Measurements from ENCODE around the gene C5orf22. TPM values are rescaled to one million over a fixed set of nuclear protein-coding genes. Genes with fewer than 3 reads are reported as not detected.

The C5orf22 gene
- total RNA-seq, 1 experiment from 2014 or later, result 28.9 TPM

GRCh38 chr5:31568302-31568835 is 36.3 kb downstream of the C5orf22 start:
- Histone ChIP-seq H3K4me3 (ENCODE audit: insufficient read depth, low read depth, low read length) (no peak overlapping the region), H3K36me3 (replicated peaks; ENCODE audit: control insufficient read depth, insufficient read depth, low read length) (no peaks in the 10 kb centered on the region), H3K27me3 (ENCODE audit: control insufficient read depth, insufficient read depth, low read length) (no peaks in the 10 kb centered on the region)
- DNase-seq, result no peak

- no peaks in the 10 kb centered on the region for H3K36me3 ChIP-seq (replicated peaks; ENCODE audit: control insufficient read depth, insufficient read depth, low read length)
- H3K27me3 ChIP-seq (ENCODE audit: control insufficient read depth, insufficient read depth, low read length), result no peaks in the 10 kb centered on the region
- DNase-seq, result no peak
- H3K4me3 ChIP-seq (ENCODE audit: insufficient read depth, low read depth, low read length), result no peak overlapping the region
Observed at GRCh38 chr5:31569068-31569467, 37.0 kb downstream of the C5orf22 start.

- DNase-seq, result no peak
- H3K4me3 ChIP-seq (ENCODE audit: insufficient read depth, low read depth, low read length), result no peak overlapping the region
- H3K36me3 ChIP-seq (replicated peaks; ENCODE audit: control insufficient read depth, insufficient read depth, low read length), result no peaks in the 10 kb centered on the region
- H3K27me3 ChIP-seq (ENCODE audit: control insufficient read depth, insufficient read depth, low read length), result no peaks in the 10 kb centered on the region
Observed at GRCh38 chr5:31573494-31574142, 41.5 kb downstream of the C5orf22 start.

GRCh38 chr5:31574772-31575171 is 42.7 kb downstream of the C5orf22 start:
- Histone ChIP-seq H3K4me3 (ENCODE audit: insufficient read depth, low read depth, low read length) (no peak overlapping the region), H3K36me3 (replicated peaks; ENCODE audit: control insufficient read depth, insufficient read depth, low read length) (no peaks in the 10 kb centered on the region), H3K27me3 (ENCODE audit: control insufficient read depth, insufficient read depth, low read length) (no peaks in the 10 kb centered on the region)
- no peak for DNase-seq

GRCh38 chr5:31577438-31577837 is 45.3 kb downstream of the C5orf22 start:
- H3K27me3 ChIP-seq (ENCODE audit: control insufficient read depth, insufficient read depth, low read length), result no peaks in the 10 kb centered on the region
- no peaks in the 10 kb centered on the region for H3K36me3 ChIP-seq (replicated peaks; ENCODE audit: control insufficient read depth, insufficient read depth, low read length)
- H3K4me3 ChIP-seq (ENCODE audit: insufficient read depth, low read depth, low read length), result no peak overlapping the region
- DNase-seq, result no peak

- DNase-seq, result no peak
- Histone ChIP-seq H3K27me3 (ENCODE audit: control insufficient read depth, insufficient read depth, low read length) (no peaks in the 10 kb centered on the region), H3K4me3 (ENCODE audit: insufficient read depth, low read depth, low read length) (no peak overlapping the region), H3K36me3 (replicated peaks; ENCODE audit: control insufficient read depth, insufficient read depth, low read length) (no peaks in the 10 kb centered on the region)
Observed at GRCh38 chr5:31579558-31579957, 47.5 kb downstream of the C5orf22 start.

- no peak for DNase-seq
- Histone ChIP-seq H3K36me3 (replicated peaks; ENCODE audit: control insufficient read depth, insufficient read depth, low read length) (no peaks in the 10 kb centered on the region), H3K4me3 (ENCODE audit: insufficient read depth, low read depth, low read length) (no peak overlapping the region), H3K27me3 (ENCODE audit: control insufficient read depth, insufficient read depth, low read length) (no peaks in the 10 kb centered on the region)
Observed at GRCh38 chr5:31581498-31582099, 49.5 kb downstream of the C5orf22 start.

GRCh38 chr5:31583129-31583528 is 51.0 kb downstream of the C5orf22 start:
- DNase-seq, result no peak
- Histone ChIP-seq H3K27me3 (ENCODE audit: control insufficient read depth, insufficient read depth, low read length) (no peaks in the 10 kb centered on the region), H3K4me3 (ENCODE audit: insufficient read depth, low read depth, low read length) (no peak overlapping the region), H3K36me3 (replicated peaks; ENCODE audit: control insufficient read depth, insufficient read depth, low read length) (no peaks in the 10 kb centered on the region)

GRCh38 chr5:31585166-31585894 is 53.2 kb downstream of the C5orf22 start:
- H3K36me3 ChIP-seq (replicated peaks; ENCODE audit: control insufficient read depth, insufficient read depth, low read length), result no peaks in the 10 kb centered on the region
- H3K4me3 ChIP-seq (ENCODE audit: insufficient read depth, low read depth, low read length), result no peak overlapping the region
- no peaks in the 10 kb centered on the region for H3K27me3 ChIP-seq (ENCODE audit: control insufficient read depth, insufficient read depth, low read length)
- DNase-seq, result no peak

GRCh38 chr5:31585895-31586270 is 53.8 kb downstream of the C5orf22 start:
- H3K4me3 ChIP-seq (ENCODE audit: insufficient read depth, low read depth, low read length), result no peak overlapping the region
- no peak for DNase-seq

GRCh38 chr5:31587546-31587945 is 55.4 kb downstream of the C5orf22 start:
- Histone ChIP-seq H3K27me3 (ENCODE audit: control insufficient read depth, insufficient read depth, low read length) (no peaks in the 10 kb centered on the region), H3K36me3 (replicated peaks; ENCODE audit: control insufficient read depth, insufficient read depth, low read length) (no peaks in the 10 kb centered on the region), H3K4me3 (ENCODE audit: insufficient read depth, low read depth, low read length) (no peak overlapping the region)
- no peak for DNase-seq

More at GRCh38 chr5:31585895-31586270, 53.8 kb downstream of the C5orf22 start:
- H3K27me3 ChIP-seq (ENCODE audit: control insufficient read depth, insufficient read depth, low read length), result no peaks in the 10 kb centered on the region
- no peaks in the 10 kb centered on the region for H3K36me3 ChIP-seq (replicated peaks; ENCODE audit: control insufficient read depth, insufficient read depth, low read length)

GRCh38 chr5:31593665-31594064 is 61.6 kb downstream of the C5orf22 start:
- H3K27me3 ChIP-seq (ENCODE audit: control insufficient read depth, insufficient read depth, low read length), result no peaks in the 10 kb centered on the region
- DNase-seq, result no peak
- H3K4me3 ChIP-seq (ENCODE audit: insufficient read depth, low read depth, low read length), result no peak overlapping the region
- no peaks in the 10 kb centered on the region for H3K36me3 ChIP-seq (replicated peaks; ENCODE audit: control insufficient read depth, insufficient read depth, low read length)

- DNase-seq, result no peak
- no peaks in the 10 kb centered on the region for H3K36me3 ChIP-seq (replicated peaks; ENCODE audit: control insufficient read depth, insufficient read depth, low read length)
- no peaks in the 10 kb centered on the region for H3K27me3 ChIP-seq (ENCODE audit: control insufficient read depth, insufficient read depth, low read length)
- H3K4me3 ChIP-seq (ENCODE audit: insufficient read depth, low read depth, low read length), result no peak overlapping the region
Observed at GRCh38 chr5:31596354-31596753, 64.3 kb downstream of the C5orf22 start.

GRCh38 chr5:31598640-31599611 is 66.8 kb downstream of the C5orf22 start:
- H3K4me3 ChIP-seq (ENCODE audit: insufficient read depth, low read depth, low read length), result no peak overlapping the region
- H3K36me3 ChIP-seq (replicated peaks; ENCODE audit: control insufficient read depth, insufficient read depth, low read length), result no peaks in the 10 kb centered on the region
- DNase-seq, result no peak
- H3K27me3 ChIP-seq (ENCODE audit: control insufficient read depth, insufficient read depth, low read length), result no peaks in the 10 kb centered on the region

All from H7 (cell line).